PFSK-1 (cell line): ENCODE measurements around the gene NACC2.

ENCODE experiments used
- FOXP2 ChIP-seq: optimal IDR thresholded peaks from 2 replicates; pipeline ENCODE3; 2011; ENCODE audit warnings: borderline replicate concordance, control low read depth, inconsistent platforms; ENCODE audit not compliant: insufficient read depth; ENCODE audit errors: extremely low read length, extremely low read depth
- POLR2AphosphoS5 ChIP-seq: IDR thresholded peaks from 2 replicates; pipeline ENCODE4 v1.6.1; 2012; ENCODE audit warnings: low read depth, mild to moderate bottlenecking, control low read depth, low read length, moderate library complexity
- SIN3A ChIP-seq: IDR thresholded peaks from 2 replicates; pipeline ENCODE4 v1.6.1; 2012; ENCODE audit warnings: mild to moderate bottlenecking, low read length, moderate library complexity, borderline replicate concordance; ENCODE audit not compliant: insufficient read depth
- TAF1 ChIP-seq: IDR thresholded peaks from 2 replicates; pipeline ENCODE4 v1.6.1; 2012; ENCODE audit warnings: low read length, control low read depth, borderline replicate concordance; ENCODE audit not compliant: insufficient read depth
- TF ChIP-seq, protein P1 (sequence below), 2 experiments: IDR thresholded peaks; 2 replicates each; pipeline versions ENCODE4 v1.6.1 to v1.8.0; 2011 to 2012; ENCODE audit warnings: low read depth in 2 of 2, low read length in 2 of 2, control low read depth in 1 of 2, inconsistent platforms in 1 of 2, mild to moderate bottlenecking in 1 of 2, moderate library complexity in 1 of 2; ENCODE audit not compliant: insufficient read depth in 1 of 2

Gene NACC2

DNA sequence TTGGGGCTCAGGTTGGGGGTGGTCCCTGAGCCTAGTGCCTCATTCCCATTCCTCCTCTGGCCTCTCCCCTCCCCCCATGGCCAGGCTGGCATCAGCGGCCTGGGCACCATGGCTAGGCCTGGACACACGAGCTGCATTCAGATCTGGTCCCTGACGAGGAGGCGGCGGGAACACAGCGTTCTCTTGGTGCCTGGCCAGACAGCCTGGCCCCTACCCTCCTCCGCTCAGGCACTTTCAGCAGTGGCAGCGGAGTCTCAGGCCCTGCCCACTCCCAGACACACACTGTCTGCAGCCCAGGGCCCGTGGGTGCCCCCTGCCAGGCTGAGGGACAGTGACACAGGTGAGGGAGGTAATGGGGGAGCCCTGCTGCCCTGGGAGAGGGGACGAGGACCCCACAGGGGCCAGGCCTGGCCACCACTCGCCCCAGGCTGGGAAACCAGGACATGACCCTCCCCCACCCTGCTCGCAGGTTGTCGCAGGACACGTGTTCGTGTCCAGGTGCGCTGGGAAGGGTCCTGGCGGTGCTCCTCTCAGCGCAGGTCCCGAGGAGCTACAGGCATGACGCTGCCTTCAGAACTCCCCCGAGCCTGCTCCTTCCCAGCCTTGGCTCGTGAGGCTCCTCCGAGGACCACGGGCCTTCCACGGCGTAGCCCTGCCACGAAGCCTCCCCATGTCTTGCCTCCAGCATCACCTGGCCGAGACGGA lies 114.0 kb downstream of the NACC2 start:
- no peak for TF ChIP-seq POLR2AphosphoS5
- no peak for TF ChIP-seq FOXP2
- TF ChIP-seq, protein P1, sequence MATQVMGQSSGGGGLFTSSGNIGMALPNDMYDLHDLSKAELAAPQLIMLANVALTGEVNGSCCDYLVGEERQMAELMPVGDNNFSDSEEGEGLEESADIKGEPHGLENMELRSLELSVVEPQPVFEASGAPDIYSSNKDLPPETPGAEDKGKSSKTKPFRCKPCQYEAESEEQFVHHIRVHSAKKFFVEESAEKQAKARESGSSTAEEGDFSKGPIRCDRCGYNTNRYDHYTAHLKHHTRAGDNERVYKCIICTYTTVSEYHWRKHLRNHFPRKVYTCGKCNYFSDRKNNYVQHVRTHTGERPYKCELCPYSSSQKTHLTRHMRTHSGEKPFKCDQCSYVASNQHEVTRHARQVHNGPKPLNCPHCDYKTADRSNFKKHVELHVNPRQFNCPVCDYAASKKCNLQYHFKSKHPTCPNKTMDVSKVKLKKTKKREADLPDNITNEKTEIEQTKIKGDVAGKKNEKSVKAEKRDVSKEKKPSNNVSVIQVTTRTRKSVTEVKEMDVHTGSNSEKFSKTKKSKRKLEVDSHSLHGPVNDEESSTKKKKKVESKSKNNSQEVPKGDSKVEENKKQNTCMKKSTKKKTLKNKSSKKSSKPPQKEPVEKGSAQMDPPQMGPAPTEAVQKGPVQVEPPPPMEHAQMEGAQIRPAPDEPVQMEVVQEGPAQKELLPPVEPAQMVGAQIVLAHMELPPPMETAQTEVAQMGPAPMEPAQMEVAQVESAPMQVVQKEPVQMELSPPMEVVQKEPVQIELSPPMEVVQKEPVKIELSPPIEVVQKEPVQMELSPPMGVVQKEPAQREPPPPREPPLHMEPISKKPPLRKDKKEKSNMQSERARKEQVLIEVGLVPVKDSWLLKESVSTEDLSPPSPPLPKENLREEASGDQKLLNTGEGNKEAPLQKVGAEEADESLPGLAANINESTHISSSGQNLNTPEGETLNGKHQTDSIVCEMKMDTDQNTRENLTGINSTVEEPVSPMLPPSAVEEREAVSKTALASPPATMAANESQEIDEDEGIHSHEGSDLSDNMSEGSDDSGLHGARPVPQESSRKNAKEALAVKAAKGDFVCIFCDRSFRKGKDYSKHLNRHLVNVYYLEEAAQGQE (IDR thresholded peaks at IDR 0.05; ENCODE audit: insufficient read depth in 1 of 2, low read depth in 2 of 2, low read length in 2 of 2): no peak
- no peak for TF ChIP-seq TAF1
- no peak for TF ChIP-seq SIN3A

- TF ChIP-seq FOXP2 (no peak), TAF1 (no peak)
Measured at GRCh38 chr9:135979547-135980166, 115.4 kb downstream of the NACC2 start.

DNA sequence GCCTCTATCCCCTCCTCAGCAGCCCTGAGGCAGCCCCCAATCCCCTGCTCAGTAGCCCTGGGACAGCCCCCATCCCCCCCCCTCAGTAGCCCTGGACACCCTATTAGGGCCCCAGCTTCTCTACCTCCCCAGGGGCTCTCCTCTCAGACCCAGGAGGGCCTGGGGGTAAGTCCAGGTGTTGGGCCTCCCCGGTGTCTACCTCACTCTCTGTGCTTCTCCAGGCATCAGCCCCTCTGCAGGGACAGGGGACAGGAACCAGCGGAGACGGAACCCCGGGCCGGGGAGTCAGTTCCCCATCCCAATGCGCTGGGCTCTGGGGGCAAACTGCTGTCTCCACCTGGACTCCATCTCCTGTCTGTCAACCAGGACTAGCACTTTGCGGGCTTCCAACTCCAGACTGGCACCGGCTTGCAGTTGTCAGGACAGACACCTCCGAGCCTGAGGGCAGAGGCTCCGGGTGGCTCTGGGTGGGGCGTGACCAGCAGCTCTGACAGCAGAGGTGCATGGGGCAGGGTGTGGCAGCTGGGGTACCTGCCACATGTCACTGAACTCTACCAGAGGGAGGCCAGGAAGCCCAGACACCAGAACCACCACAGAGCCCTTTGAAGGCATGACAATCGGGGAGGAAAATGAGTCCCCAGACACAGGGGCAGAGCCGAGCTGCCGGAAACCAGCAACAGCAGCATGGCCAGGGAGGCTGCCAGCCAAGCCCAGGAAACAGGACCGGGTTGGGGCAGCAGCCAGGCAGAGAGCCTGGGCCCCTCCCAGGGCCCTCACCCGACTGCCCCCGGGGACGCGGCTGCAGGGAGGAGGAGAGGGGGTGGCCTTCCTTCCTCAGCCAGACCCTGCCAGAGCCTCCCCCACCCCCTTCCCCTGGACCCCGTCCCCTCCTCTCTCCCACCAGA lies 116.2 kb downstream of the NACC2 start:
- TF ChIP-seq TAF1: no peak
- no peak for TF ChIP-seq SIN3A
- TF ChIP-seq POLR2AphosphoS5: no peak
- TF ChIP-seq FOXP2: no peak
- TF ChIP-seq, protein P1 (IDR thresholded peaks at IDR 0.05; ENCODE audit: insufficient read depth in 1 of 2, low read depth in 2 of 2, low read length in 2 of 2): no peak

DNA sequence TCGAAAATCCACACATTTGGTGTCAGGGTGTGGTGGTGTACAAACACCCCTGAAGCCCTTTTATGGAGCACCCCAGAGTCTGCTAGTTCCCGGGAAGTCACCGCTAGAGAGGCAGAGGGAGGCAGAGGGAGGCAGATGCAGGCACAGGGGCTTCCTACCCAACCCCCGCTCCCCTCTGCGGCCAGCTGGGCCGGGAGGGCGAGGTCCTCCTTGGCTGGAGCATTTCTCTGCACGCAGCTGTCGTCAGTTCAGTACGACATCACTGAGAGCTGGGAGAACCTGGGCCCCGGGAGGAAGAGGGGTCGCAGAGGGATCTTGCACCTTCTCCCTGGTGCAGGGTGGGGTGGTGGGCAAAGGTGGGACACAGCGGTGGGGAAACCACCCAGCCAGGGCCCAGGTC lies 118.1 kb downstream of the NACC2 start:
- no peak for TF ChIP-seq POLR2AphosphoS5
- TF ChIP-seq TAF1: no peak
- TF ChIP-seq, protein P1 (IDR thresholded peaks at IDR 0.05; ENCODE audit: insufficient read depth in 1 of 2, low read depth in 2 of 2, low read length in 2 of 2): no peak
- no peak for TF ChIP-seq SIN3A
- no peak for TF ChIP-seq FOXP2

- TF ChIP-seq TAF1 (no peak), SIN3A (no peak), FOXP2 (no peak), POLR2AphosphoS5 (no peak)
- TF ChIP-seq, protein P1 (IDR thresholded peaks at IDR 0.05; ENCODE audit: insufficient read depth in 1 of 2, low read depth in 2 of 2, low read length in 2 of 2): no peak
Measured at GRCh38 chr9:135976531-135976930, 118.6 kb downstream of the NACC2 start.
